Superior temporal gyrus (tissue), 1 donor: Measurements from ENCODE around the gene HIRIP3.
"Not testable (repeated sequence)": the region's sequence is repeated elsewhere in the genome, so short reads cannot be mapped to it uniquely, and the experiment has no call there.

ENCODE experiments used
- DNase-seq: peaks from one replicate; pipeline ENCODE4 v3.0.0-alpha.2; 2016; ENCODE audit errors: extremely low spot score

The HIRIP3 gene

GRCh38 chr16:30016555-30017276 is 21.3 kb upstream of the HIRIP3 start:
- DNase-seq: no peak

- not testable (repeated sequence) for DNase-seq
Measured at GRCh38 chr16:30015450-30015849, 20.0 kb upstream of the HIRIP3 start.

GRCh38 chr16:30012598-30012997 is 17.2 kb upstream of the HIRIP3 start:
- not testable (repeated sequence) for DNase-seq

DNA sequence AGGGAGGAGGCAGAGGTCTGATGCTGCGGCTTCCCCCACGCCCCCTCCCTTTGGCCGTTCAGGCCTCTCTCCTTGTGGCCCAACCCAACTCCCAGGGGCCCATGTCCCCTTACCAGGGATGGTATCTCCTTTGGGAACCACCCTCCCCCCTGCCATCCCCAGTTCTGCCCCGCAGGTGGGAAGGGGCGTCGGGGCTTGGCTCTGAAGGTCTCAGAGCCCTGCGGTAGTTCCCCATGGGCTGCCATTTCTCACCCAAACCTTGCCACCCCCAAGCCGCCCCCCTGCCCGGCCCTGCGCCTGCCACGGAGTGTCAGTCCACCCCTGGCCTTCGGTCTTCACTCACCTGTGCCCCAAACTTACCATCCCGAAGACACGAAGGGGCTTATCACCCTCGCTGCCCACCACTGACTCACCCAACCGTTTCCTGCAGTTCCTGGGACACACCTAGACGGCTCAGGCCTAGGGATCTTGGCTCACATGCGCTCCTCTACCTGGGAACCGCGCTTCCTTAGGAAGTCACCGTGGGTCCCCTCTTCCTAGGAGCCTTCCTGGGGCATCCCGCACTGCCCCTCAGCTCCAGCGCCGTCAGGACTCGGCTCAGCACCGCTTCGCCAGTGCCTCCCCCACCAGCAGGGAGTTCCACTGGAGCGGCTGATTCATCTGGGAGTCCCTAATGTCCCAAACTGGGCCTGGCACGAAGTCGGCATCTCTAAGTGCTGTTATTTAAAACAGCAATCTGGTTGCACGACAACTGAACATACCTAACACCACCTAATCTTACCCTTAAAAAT is 16.5 kb upstream of the HIRIP3 start:
- DNase-seq: no peak

- no peak for DNase-seq
Measured at GRCh38 chr16:30010844-30011713, 15.7 kb upstream of the HIRIP3 start, which contains the start of gene DOC2A. Gene DOC2A (minus strand): TSS chr16:30011027. CDS start chr16:30010222, 805 bp downstream.

- DNase-seq: no peak
Measured at GRCh38 chr16:30009990-30010843, 14.8 kb upstream of the HIRIP3 start.

DNA sequence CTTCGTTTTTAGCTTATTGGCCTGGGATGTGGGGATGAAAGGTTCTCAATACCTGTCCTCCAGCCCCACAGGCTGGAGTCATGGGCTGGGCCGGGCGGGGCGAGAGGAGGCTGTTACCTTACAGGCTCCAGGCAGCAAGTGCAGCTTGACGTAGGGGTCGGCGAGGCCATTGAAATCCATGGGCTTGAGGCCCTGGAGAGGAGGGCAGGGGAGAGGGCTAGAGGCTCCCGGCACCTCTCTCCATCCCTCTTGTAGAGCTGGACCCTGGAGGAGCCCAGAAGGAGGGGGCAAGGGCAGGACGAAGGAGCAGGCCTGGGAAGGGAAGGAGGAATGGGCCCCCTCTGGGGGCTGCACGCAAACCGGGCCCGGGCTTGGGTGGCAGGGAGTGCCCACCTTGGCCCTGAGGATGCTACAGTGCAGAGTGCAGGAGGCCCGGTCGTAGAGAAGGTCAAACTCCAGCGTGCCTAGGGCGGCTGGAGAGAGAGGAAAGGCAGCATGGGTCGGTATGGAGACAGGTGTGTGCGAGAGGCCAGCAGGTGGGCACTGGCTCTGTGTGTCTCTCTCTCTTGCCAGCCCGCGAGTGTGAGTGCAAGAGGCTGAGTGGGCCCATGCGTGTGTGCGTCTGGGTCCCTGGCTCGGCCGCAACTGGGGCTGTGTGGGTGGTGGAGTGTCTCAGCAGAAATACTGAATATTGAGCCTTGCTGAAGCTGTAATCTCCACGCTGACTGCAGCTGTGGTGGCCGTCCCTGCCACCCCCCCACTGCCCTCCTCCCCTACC is 13.9 kb upstream of the HIRIP3 start:
- no peak for DNase-seq

DNA sequence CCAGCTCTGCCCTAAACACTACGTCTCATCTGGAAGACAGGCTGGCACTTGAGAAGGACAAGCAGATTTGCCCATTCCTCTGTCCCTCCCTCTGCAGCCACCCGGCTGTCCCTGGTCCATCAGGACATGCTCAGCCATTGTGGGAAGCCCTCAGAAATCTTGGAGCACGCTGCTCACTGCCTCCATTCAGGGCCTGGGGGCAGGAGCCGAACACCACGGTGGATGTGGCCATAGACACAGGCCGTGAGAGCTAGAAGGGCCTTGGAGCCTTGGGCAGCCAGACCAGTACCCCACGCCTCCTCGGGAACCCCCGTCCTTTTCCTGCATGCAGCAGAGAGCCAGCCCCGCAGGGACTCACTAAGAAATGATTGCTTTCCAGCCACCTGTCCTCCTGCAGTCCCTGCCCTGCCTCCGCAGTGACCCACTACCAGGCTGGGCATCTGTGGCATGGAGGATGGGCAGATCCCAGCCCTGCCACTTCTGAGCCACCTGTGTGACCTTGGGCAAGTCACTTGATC is 12.0 kb upstream of the HIRIP3 start:
- DNase-seq: no peak

DNA sequence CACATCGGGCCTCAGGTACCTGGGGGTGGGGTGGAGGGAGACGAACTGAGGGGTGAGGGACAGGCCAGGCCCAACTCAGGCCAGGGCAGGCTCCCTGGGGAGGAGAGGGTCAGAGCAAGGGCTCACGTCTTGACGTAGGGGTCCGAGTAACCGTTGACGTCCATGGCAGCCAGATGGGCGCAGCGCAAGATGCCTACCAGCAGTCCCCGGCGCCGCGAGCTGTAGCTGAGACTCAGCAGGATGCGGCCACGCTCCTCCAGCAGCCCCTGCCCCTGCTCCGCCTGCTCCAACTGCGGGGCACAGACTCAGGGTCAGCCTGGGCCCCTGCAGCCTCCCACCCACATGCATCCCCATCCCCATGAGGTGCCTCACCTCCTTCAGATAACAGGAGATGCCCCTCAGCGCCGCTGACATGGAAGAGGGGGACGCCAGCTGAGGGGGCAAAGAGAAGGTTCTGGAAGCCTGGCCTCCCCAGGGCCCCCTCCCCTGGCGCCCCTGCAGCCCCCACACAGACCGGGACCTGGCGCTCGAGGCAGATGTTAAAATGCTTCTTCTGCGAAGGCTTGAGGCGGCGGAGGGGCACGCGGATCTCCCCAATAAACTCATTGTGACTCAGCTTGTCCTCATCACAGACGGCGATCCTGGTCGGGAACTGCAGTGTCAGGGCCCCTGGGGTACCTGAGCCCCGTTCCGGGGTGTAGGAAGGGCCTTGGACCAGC is 11.4 kb upstream of the HIRIP3 start:
- no peak for DNase-seq

DNA sequence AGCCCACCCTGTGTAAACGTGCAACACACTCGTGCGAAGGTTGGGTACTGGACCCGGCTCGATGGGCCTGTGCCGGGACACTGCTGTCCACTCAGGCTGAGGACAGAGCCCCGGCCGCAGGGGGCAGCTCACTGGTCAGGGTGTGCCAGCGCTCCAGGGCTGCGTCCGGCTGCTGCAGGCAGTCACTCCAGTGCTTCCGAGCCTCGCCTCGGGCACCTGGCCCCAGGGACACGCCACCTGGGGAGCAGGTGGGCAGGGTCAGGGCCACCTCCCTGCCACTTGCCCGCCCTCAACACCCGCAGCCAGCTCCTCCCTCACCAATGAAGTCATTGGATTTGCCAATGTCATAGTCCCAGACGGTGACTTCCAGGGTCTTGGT is 10.7 kb upstream of the HIRIP3 start:
- DNase-seq: no peak

DNA sequence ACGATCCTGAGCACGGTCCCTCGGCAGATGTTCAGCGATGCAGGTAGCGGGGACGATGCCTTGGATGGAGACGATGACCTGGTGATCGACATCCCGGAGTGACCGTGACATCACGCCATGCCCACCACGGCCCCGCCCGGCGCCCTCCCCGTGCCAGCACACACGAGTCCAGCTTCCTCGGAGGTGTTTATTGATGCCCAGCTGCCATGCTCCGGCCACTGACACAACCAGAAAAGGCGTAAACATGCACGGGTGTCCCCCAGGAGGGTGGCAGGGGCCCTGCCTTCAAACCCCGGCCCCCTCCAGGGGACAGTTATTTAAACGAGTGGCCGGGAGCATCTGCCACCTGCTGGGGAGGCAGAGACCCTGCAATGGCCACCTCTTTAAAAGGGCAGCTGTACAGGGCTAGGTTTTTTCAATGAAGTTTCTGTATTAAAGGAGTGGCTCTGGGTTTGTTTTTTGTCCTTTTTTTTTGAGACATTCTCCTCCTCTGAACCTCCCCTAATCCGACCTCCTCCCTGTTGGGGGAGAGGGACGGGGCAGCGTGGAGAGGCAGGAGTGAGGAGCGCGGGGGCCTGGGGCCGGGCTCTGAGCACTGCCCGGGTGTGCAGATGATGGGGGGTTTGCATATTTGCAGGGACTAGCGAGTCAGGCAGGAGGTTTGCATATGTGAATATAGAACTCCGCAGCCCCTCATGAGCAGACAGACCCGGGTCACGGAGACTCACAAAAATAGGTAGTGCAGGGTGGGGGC is 10.1 kb upstream of the HIRIP3 start:
- no peak for DNase-seq

- DNase-seq: no peak
Measured at GRCh38 chr16:30004811-30005242, 9.4 kb upstream of the HIRIP3 start.

GRCh38 chr16:30004424-30004776 is 9.0 kb upstream of the HIRIP3 start:
- no peak for DNase-seq

- DNase-seq: no peak
Measured at GRCh38 chr16:30003670-30004423, 8.4 kb upstream of the HIRIP3 start.

DNA sequence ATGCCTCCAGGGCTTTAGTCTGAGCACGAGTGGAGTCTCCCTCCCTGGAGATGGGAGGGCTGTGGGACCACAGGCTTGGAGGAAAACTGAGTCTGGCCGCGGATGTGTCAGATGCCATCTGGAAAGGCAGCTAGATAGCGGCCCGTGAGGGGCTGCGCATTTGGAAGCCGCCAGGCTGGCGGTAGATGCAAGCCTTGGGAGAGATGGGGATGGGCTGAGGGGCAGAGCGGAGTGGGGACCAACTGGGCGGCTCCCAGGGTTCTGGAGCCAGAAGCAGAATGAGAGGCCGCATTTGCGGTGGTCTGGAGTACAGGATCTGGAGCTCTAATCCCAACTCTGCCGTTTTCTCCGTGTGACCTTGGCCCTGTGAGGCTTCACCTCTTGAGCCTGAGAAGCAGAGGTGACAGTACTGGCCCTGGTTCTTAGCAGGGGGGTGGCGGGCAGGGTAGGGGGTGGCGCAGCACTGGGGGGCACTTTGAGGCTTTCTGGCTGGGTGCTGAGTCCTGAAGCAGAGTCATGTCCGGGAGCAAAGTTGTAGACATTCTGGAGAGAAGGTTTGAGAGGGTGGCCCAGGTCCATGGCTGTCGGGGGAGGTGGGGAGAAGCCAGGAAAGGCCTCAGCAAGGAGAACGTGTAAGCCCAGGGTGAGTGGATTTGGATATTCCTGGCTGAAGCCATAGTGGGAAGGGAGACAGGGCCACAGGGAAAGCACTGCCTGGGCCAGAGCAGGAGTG is 7.4 kb upstream of the HIRIP3 start:
- no peak for DNase-seq

DNA sequence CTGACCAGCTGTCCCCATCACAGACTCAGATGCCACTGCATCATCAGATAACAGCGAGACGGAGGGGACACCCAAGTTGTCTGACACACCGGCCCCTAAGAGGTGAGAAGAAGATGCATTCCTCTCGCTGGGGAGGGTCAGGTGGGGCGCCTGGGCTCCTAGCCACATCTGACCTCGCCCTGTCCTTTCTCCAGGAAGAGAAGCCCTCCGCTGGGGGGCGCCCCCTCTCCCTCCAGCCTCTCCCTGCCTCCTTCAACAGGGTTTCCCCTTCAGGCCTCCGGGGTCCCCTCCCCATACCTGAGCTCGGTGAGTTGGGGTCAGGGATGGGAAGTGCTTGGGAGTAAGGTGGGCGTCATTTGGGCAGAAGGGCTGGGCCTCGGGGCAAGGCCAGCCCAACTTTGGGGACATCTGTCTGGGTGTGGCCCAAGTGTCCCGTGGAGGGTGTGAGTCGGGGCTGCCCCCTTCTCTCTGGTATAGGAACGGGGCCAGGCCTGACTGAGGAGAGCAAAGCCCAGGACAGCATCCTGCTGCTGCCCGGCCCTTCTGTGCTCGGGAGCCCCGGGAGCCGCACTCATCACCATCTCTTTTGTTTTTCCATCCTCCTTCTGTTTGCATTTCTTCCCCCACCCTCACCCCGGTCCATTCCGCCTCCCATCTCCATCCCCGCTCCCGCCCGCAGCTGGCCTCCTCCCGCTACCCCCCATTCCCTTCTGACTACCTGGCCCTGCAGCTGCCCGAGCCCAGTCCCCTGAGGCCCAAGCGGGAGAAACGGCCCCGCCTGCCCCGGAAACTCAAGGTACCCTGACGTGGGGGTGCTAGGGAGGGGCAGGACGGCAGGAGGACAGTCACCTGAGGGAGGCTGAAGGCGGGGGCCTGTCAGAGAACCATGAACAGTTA is 5.6 kb upstream of the HIRIP3 start:
- no peak for DNase-seq
